SK-N-MC (cell line): ENCODE data around the gene STK16.

Experiments
- DNase-seq: peaks from one replicate; pipeline ENCODE4 v3.0.0-alpha.2; 2011; ENCODE audit warnings: low read depth, low spot score
- H3K27ac ChIP-seq: fragments of 200-600 bp; sonication (generic); 2 replicates; pipeline ENCODE4 v1.5.1; 2016; ENCODE audit warnings: mixed run types
- H3K36me3 ChIP-seq: fragments of 200-600 bp; sonication (generic); 2 replicates; pipeline ENCODE4 v1.6.1; 2017; ENCODE audit warnings: antibody characterized with exemption, low read length, mixed read lengths; ENCODE audit not compliant: insufficient read depth
- H3K4me3 ChIP-seq: fragments of 200-600 bp; sonication (generic); 2 replicates; pipeline ENCODE4 v1.5.1; 2016
- H3K9ac ChIP-seq: fragments of 200-600 bp; sonication (generic); 2 replicates; pipeline ENCODE4 v1.8.0; 2017; ENCODE audit warnings: mixed run types, mixed read lengths; ENCODE audit not compliant: insufficient read length
- H3K9me3 ChIP-seq: fragments of 200-600 bp; sonication (generic); 2 replicates; pipeline ENCODE4 v1.6.1; 2017; ENCODE audit warnings: low read depth, mild to moderate bottlenecking, antibody characterized with exemption, low read length, moderate library complexity, mixed read lengths
- EZH2 ChIP-seq: fragments of 200-600 bp; sonication (generic); IDR thresholded peaks from one replicate; pipeline ENCODE4 v1.6.1; 2017; ENCODE audit warnings: antibody characterized with exemption
- FOXP2 ChIP-seq: optimal IDR thresholded peaks from 2 replicates; pipeline ENCODE3; 2011; ENCODE audit warnings: mild to moderate bottlenecking, moderate library complexity; ENCODE audit not compliant: insufficient read depth; ENCODE audit errors: extremely low read length, control extremely low read depth
- POLR2AphosphoS5 ChIP-seq: IDR thresholded peaks from 2 replicates; pipeline ENCODE4 v1.6.1; 2012; ENCODE audit warnings: mild to moderate bottlenecking, low read depth, low read length, borderline replicate concordance

Gene STK16

DNA sequence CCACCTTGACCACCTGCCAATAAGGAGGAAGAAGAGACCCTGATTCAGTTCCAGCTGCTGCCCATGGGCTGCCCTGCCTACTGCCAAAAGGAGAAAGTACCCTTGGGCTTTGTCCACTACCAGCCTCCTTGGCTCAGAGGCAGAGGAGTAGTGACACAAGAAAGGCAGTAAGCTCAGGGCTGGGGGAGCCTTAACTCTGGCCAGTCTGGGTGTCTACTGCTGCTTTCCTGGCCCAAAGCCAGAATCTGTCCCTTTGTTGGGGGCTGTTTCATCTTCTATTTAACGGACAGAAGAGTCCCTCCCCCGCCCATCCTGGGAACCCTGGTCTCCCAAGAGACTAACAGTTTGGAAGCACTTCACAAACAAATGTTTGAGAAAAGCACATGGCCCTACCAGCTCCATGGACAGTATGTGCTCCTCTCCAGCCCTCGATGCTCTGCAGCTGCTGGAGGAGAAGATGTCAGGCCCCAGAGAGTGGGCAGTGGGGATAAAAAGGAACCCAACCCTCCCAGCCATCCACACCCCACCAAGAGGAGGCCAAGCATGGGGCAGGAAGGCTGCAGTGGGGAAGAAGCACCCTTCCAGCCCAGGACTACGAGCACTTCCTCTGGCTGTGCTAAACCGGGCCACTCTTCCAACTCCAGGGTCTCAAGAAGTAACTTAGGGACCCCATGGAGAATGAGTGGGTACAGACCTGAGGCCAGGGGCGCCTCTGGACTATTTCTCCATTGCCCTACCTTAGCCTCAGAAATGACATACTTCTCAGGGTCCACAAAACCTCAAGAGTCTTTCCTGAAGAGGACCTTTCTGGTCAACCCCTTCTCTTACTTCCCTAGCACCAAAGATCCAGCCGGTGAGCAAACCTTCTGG lies 17.0 kb upstream of the STK16 start:
- Histone ChIP-seq H3K4me3 (peak overlapping the region; percentile 92), H3K9me3 (no peaks in the 10 kb centered on the region), H3K36me3 (peaks cover 43% of the 10 kb centered on the region; the same call in 1 of the 2 replicates), H3K9ac (peak overlapping the region; percentile 97), H3K27ac (no peak overlapping the region)
- no peak for DNase-seq
- TF ChIP-seq EZH2 (no peak), POLR2AphosphoS5 (no peak), FOXP2 (no peak)

DNA sequence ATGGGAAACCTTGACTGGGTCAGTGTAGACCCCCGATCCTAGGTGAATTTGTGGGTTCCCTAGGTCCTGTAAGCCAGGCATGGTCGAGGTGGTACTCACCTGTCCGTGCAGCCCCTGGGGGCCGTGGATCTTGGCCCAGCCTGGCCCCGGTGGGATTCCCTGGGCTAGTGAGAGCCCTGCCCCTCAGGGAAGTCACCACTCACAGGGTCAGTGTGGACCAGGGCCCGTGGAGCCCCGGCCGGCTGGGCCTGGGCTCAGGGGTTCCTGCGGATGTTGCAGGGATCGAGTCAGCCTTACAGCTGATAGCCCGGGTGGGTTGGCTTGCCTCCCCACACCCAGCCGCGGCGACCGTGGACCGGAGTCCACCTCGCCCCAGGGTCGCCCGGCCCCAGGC lies 16.4 kb upstream of the STK16 start:
- DNase-seq = no peak

DNA sequence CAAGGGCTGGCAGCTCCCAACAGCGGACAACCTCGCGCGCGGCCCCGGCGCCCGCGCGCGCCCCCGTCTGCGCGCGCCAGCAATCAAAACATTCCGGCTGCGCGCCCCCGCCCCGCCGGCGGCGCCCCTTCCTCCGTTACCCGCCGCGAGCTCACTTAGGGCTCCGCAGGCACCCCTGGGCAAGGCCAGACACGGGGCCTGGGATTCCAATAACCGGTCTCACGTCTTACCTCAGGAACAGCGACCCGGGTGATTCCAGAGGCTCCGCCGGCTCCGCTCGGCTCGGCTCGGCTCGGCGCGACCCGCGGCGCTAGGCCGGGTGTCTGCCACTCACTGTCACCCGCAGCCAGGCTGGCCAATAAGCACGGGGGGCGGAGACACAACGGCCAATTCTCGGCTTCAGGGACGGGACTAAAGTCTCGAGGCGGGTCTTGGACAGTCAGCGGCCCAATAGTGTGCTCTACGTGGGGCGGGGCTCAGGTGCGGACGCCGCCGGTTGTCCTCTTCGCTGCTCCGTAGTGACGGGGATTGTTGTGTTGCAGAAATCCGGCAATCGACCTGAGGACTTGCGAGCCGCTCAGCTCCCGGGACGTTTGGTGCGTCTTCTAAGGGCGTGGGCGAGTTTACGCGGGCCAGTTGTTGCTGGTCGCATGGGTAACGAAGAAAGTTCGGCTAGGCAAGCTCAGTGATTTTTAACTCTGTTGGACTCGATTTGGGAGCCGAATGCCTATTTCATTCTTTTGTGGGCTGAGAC lies 15.8 kb upstream of the STK16 start, which contains the start of the genes ANKZF1 and ATG9A:
Gene ANKZF1 (plus strand): TSS at position 502 of the 754 bp plus-strand sequence. CDS start 452 bp downstream, outside the sequence.
Gene ATG9A (minus strand): TSS at position 332 of the 754 bp plus-strand sequence. CDS start 1,612 bp downstream, outside the sequence.
- Histone ChIP-seq H3K9ac (peak within 1 kb of the TSS; percentile 97), H3K36me3 (peaks cover 43% of the 10 kb centered on the region), H3K4me3 (peak within 1 kb of the TSS; percentile 92), H3K27ac (peak within 1 kb of the TSS; percentile 73; the same call in 1 of the 2 replicates), H3K9me3 (no peaks in the 10 kb centered on the region)
- TF ChIP-seq EZH2 (no peak), POLR2AphosphoS5 (peak; percentile 92), FOXP2 (peak; percentile 97)
- DNase-seq = peak; percentile 84

More for the DNA sequence above, 16.4 kb upstream of the STK16 start:
- 0 out of 2 replicates have a peak overlapping the region, but pooled peaks have one; percentile 73 for H3K27ac ChIP-seq
- no peaks in the 10 kb centered on the region for H3K9me3 ChIP-seq
- TF ChIP-seq EZH2 = no peak
- TF ChIP-seq POLR2AphosphoS5 = no peak
- H3K9ac ChIP-seq = peak overlapping the region; percentile 97
- H3K4me3 ChIP-seq = peak overlapping the region; percentile 92
- H3K36me3 ChIP-seq = peaks cover 43% of the 10 kb centered on the region

DNA sequence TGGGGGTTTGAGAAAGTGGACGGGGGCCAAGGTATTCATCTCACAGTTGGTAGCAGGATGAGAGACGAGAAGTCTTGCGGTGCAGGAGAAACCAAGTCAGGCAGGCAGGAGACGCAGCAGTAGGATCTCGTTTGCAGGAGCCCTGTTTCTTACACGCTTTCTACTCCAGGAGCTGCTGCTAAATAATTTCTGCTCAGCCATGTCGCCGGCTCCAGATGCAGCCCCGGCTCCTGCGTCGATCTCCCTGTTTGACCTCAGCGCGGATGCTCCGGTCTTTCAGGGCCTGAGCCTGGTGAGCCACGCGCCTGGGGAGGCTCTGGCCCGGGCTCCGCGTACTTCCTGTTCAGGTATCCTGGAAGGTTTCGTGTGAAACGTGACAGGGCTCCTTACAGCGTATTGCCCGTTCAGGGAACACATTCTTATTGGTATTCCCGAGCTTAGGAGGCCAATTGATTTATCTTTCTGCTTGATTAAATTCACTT lies 15.2 kb upstream of the STK16 start:
- H3K36me3 ChIP-seq = peaks cover 42% of the 10 kb centered on the region
- TF ChIP-seq EZH2 = no peak
- no peak for TF ChIP-seq POLR2AphosphoS5
- TF ChIP-seq FOXP2 = no peak
- no peaks in the 10 kb centered on the region for H3K9me3 ChIP-seq
- H3K27ac ChIP-seq = peak overlapping the region; percentile 55; the same call in 1 of the 2 replicates
- H3K9ac ChIP-seq = peak overlapping the region; percentile 85
- H3K4me3 ChIP-seq = peak overlapping the region; percentile 92
- DNase-seq = no peak

DNA sequence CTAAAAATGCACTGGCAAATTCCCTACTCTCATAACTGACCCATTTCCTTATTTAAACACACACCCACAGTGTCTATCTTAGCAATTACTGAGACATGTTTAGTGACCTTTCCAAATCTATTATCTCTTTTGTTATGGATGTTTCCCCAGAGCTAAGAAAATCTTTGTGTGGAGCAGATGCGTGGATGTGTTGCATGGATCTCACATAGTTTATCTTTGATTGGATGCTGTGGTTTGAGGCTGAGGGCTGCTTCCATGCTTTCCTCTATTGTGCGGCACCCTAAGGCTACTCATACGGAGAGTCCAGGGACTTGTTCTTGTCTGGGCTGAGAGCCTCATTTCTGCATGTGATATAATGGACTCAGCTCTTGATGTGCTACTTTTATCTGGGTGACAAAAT lies 10.9 kb upstream of the STK16 start:
- Histone ChIP-seq H3K4me3 (no peak overlapping the region), H3K27ac (no peak overlapping the region), H3K36me3 (peaks cover 49% of the 10 kb centered on the region), H3K9me3 (no peaks in the 10 kb centered on the region), H3K9ac (no peak overlapping the region)
- no peak for DNase-seq
- TF ChIP-seq POLR2AphosphoS5 (no peak), FOXP2 (no peak), EZH2 (no peak)

DNA sequence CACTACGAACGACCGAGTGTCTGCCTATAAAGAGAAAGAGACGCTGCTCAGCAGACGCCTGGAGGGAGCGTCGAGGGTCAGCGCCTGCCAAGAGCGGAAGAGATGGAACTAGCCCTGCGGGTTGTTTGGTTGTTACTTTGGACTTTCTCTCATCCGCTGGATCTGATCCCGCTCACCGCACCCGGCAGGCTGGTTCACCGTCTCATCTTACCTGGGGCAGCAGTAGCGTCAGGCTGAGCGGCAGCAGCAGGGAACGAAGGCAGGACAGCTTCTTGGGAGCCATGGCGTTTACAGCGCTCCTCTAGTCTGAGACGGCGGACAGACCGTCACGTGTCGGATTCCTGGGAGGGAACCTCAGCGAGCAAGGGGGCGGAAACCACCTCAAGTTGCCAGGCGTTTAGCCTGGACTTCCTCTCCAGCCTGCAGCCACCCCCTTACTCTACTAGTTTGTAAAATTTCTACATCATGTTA lies 2.0 kb upstream of the STK16 start:
- Histone ChIP-seq H3K4me3 (no peak overlapping the region), H3K36me3 (no peaks in the 10 kb centered on the region; the same call in 1 of the 2 replicates), H3K9me3 (no peaks in the 10 kb centered on the region), H3K27ac (no peak overlapping the region), H3K9ac (no peak overlapping the region)
- TF ChIP-seq POLR2AphosphoS5 (no peak), EZH2 (no peak), FOXP2 (no peak)
- no peak for DNase-seq

DNA sequence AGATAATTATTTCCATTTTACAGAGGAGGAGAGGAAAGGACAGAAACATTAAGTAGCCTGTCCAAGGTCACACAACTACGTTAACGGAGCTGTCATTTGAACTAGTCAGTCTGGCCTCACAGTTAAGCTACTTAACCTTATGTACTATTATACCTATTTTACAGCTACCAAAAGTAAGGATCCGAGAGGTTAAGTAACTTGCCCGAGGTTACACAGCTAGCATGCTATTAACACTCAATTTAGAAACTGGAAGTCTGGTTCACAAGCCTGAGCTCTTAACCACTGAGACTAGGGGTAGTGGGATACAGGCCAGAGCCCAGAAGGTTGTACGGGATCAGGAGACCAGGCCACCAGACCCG lies 511 bp upstream of the STK16 start:
- Histone ChIP-seq H3K9ac (peak overlapping the region; percentile 87), H3K36me3 (no peaks in the 10 kb centered on the region; the same call in 1 of the 2 replicates), H3K27ac (no peak overlapping the region), H3K4me3 (peak overlapping the region; percentile 99), H3K9me3 (no peaks in the 10 kb centered on the region)
- no peak for DNase-seq
- TF ChIP-seq FOXP2 (no peak), EZH2 (no peak)

DNA sequence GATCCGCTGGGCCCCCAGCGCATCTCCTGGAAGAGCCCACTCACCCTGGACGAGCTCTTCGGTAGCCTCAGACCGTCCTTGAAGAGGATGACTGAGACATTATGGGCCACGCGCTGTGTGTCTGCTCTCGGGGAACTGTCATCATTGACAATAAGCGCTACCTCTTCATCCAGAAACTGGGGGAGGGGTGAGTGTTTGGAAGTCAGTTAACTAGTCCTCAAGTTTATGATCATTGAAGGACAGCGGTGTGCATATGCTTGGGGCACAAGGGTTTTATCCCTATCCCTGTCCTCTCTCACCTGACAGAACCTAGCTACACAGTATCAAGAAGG lies 586 bp downstream of the STK16 start:
- H3K27ac ChIP-seq = no peak overlapping the region
- TF ChIP-seq POLR2AphosphoS5 = no peak
- no peak for TF ChIP-seq FOXP2
- TF ChIP-seq EZH2 = no peak
- no peaks in the 10 kb centered on the region; the same call in 1 of the 2 replicates for H3K36me3 ChIP-seq
- H3K9ac ChIP-seq = peak overlapping the region; percentile 87
- H3K4me3 ChIP-seq = peak overlapping the region; percentile 99
- no peaks in the 10 kb centered on the region for H3K9me3 ChIP-seq
- no peak for DNase-seq
